Gastroesophageal sphincter (tissue), 4 donors: ENCODE data around the gene CACNB4. TPM values are rescaled to one million over a fixed set of nuclear protein-coding genes. Genes with fewer than 3 reads are reported as not detected.

Experiments
- ATAC-seq: fragments of 150-250 bp; one replicate; pipeline ENCODE4 v1.9.1; 2016; ENCODE audit warnings: mild to moderate bottlenecking, moderate library complexity
- H3K27ac ChIP-seq, 4 donors: fragments of 200-600 bp; sonication (generic) in 3 of 4; 1 replicate in 3 of 4; 2 replicates in 1 of 4; pipeline ENCODE4 v1.5.1; 2016 to 2019
- H3K27me3 ChIP-seq: fragments of 200-600 bp; sonication (generic); one replicate; pipeline ENCODE4 v1.5.1; 2019
- H3K36me3 ChIP-seq, 2 donors: fragments of 200-600 bp; sonication (generic); one replicate each; pipeline ENCODE4 v1.5.1; 2019; ENCODE audit warnings: control low read depth in 1 of 2
- H3K4me1 ChIP-seq, 3 donors: fragments of 200-600 bp; sonication (generic); 1 replicate in 2 of 3; 2 replicates in 1 of 3; pipeline ENCODE4 v1.5.1; 2016 to 2019; ENCODE audit warnings: control low read depth in 2 of 3
- H3K4me3 ChIP-seq, 2 donors: fragments of 200-600 bp; sonication (generic); one replicate each; pipeline ENCODE4 v1.5.1; 2019; ENCODE audit warnings: mild to moderate bottlenecking in 1 of 2, moderate library complexity in 1 of 2
- H3K9me3 ChIP-seq, 3 donors: fragments of 200-600 bp; sonication (generic); one replicate each; pipeline ENCODE4 v1.5.1; 2017 to 2019; ENCODE audit warnings: control low read depth in 2 of 3
- EP300 ChIP-seq: sonication (generic); formaldehyde crosslinking; IDR thresholded peaks from one replicate; pipeline ENCODE4 v1.6.1; 2017; ENCODE audit warnings: antibody characterized with exemption, mild to moderate bottlenecking
- POLR2A ChIP-seq, 2 donors: fragments of 450-650 bp; IDR thresholded peaks; one replicate each; pipeline ENCODE4 v1.6.1; 2017; ENCODE audit warnings: antibody characterized with exemption in 2 of 2, mild to moderate bottlenecking in 2 of 2, moderate library complexity in 1 of 2
- POLR2AphosphoS5 ChIP-seq: sonication (generic); formaldehyde crosslinking; IDR thresholded peaks from one replicate; pipeline ENCODE4 v1.6.1; 2017; ENCODE audit warnings: antibody characterized with exemption
- WGBS, 2 donors: methylation state at CpG; one replicate each; pipeline ENCODE4 v1.1.5; 2018; ENCODE audit warnings: low coverage in 1 of 2; 5-methylcytosine and 5-hydroxymethylcytosine counted together
- total RNA-seq, 4 donors: library from RNA; depleted of rRNA; stranded (reverse); fragments of >200 nt; gene quantifications; one replicate each; pipeline ENCODE4 v1.1.0, GENCODE V29; 2016
- TF ChIP-seq, protein P1 (sequence below), 4 experiments: fragments of 200-600 bp in 2 of 4; fragments of 450-650 bp in 2 of 4; sonication (generic) in 1 of 4; IDR thresholded peaks; one replicate each; pipeline ENCODE4 v1.5.1; 2017 to 2019; ENCODE audit warnings: antibody characterized with exemption in 4 of 4, mild to moderate bottlenecking in 2 of 4, moderate library complexity in 2 of 4

CACNB4 gene
- total RNA-seq, 4 donors from 2014 or later = 1.4 to 5.4 (median 1.9) TPM

DNA sequence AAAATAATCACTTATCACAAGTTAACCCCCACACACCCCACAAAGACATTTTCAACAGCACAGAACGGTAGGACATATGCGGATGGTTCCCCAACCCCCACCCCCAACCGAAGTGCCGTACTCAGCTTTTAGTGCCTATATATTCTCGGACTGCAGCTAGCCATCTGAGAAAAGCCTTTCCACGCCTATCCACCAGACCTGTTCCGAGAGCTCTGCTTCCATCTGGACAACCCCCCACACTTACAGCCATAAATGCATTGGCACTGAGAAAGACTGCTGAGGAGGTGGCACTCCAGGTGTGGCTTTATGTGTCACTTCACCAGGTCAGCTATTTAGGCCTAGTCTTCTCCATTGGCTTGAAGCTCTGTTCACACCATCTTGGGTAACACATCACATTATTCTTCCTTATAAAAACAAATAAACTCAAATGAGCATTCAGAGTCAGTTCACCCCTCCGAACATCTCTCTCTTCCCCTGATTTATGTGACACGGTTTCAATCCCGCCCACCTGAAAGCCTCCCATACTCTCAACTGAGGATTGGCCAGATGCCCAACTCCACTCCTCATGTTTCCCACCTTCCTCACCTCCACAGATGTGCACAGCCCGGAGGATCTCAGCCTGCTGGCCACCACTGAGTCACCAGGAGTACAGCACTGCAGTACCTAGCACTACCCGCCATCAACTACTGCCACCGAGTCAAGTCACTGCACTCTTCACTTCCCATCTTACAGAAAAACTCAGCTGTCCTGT lies 127.4 kb downstream of the CACNB4 start:
- Histone ChIP-seq H3K4me1 (peaks cover 0 to 6% (median 0%) of the 10 kb centered on the region in 3 donors), H3K4me3 (no peak overlapping the region), H3K27me3 (no peaks in the 10 kb centered on the region), H3K9me3 (no peaks in the 10 kb centered on the region), H3K27ac (no peak overlapping the region), H3K36me3 (no peaks in the 10 kb centered on the region)
- no peak for TF ChIP-seq POLR2AphosphoS5
- no peak for TF ChIP-seq EP300
- TF ChIP-seq, protein P1, sequence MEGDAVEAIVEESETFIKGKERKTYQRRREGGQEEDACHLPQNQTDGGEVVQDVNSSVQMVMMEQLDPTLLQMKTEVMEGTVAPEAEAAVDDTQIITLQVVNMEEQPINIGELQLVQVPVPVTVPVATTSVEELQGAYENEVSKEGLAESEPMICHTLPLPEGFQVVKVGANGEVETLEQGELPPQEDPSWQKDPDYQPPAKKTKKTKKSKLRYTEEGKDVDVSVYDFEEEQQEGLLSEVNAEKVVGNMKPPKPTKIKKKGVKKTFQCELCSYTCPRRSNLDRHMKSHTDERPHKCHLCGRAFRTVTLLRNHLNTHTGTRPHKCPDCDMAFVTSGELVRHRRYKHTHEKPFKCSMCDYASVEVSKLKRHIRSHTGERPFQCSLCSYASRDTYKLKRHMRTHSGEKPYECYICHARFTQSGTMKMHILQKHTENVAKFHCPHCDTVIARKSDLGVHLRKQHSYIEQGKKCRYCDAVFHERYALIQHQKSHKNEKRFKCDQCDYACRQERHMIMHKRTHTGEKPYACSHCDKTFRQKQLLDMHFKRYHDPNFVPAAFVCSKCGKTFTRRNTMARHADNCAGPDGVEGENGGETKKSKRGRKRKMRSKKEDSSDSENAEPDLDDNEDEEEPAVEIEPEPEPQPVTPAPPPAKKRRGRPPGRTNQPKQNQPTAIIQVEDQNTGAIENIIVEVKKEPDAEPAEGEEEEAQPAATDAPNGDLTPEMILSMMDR (IDR thresholded peaks at IDR 0.05) = no peak
- TF ChIP-seq POLR2A (IDR thresholded peaks at IDR 0.05) = no peak
- ATAC-seq = no peak
- 86 to 91% methylated on average over 7 to 10 of the region's 13 CpGs for WGBS, 2 donors

DNA sequence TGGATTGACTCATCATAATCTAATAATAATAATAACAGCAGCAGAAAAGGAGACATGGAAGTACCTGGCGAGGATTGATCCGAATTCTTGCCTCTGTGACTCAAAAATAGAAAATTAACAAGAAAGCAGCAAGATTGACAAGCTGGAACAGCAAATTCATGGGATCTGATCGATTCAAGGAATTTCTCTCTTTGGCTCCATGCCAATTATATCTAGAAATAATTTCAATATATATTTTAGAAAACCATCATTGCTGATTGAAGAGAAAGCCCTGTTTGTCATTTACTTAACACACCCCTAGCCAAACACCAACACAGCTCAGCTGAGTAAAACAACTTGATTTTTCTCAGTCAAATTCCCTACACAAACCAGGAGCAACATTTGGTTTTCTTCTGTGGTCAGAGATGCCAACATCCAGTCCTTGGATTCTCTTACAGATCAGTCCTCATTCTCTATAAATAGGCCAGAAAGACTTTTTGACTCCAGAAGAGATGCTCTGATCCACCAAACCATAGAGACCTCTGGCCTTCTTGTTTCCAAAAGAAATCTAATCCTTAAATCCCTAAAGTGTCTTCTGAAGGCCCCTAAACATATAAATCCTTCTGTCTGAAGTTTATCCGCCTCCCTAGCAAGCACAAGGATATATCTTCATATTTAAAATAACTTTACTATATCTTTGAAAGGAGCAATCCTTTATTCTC lies 129.9 kb downstream of the CACNB4 start:
- WGBS, 2 donors = 93 to 94% methylated on average over 4 of the region's 4 CpGs
- no peak overlapping the region for H3K4me3 ChIP-seq
- H3K4me1 ChIP-seq = peaks cover 0 to 6% (median 0%) of the 10 kb centered on the region in 3 donors

DNA sequence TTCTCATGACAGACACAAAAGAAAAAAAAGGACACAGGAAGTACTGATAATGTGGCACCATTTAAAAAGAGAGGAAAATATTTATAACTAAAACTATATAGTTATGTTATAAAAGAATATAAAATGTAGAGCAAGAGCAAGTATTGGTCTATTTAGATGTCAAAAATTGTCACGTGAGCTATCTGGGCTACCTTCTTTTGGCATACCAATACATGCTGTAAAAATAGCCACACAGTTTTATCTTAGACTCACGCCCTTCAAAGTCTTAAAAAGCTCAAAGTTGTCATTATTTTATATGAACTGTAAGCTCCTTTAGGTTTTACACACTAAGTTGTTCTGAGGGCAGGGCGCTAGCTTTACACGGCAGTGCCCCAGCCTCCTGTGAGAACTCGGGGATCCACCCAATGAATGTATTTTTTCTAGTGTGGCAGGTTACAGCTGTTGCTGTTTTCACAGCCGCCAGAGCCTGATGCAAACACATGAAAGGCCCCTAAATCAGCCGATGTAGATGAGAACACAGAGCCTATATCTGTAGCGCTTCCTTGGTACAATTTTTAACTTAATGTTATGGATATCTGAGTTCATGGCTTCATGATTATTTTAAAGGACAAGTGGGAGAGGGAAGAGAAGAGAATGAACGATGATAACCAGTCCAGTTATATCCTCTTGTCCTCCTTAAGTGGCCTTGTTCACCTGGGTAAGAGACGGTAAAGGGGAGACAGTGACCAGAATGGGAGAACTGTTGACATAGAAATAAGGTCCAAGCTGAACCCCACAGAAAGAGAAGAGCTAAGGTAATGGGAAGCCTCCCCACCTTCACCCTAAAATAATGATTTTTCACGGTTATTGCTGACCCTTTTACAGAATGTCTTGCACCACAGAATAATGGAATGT lies 130.8 kb downstream of the CACNB4 start:
- no peak overlapping the region for H3K4me3 ChIP-seq
- peaks cover 0 to 6% (median 0%) of the 10 kb centered on the region in 3 donors for H3K4me1 ChIP-seq
- no peak for ATAC-seq
- no peaks in the 10 kb centered on the region for H3K27me3 ChIP-seq
- no peak overlapping the region for H3K27ac ChIP-seq
- no peaks in the 10 kb centered on the region for H3K9me3 ChIP-seq
- no peaks in the 10 kb centered on the region for H3K36me3 ChIP-seq
- WGBS, 2 donors = 90 to 92% methylated on average over 8 of the region's 11 CpGs
- TF ChIP-seq POLR2AphosphoS5 = no peak
- no peak for TF ChIP-seq POLR2A (IDR thresholded peaks at IDR 0.05)
- TF ChIP-seq, protein P1 (IDR thresholded peaks at IDR 0.05) = no peak
- TF ChIP-seq EP300 = no peak

More for the DNA sequence above, 129.9 kb downstream of the CACNB4 start:
- no peak for TF ChIP-seq EP300
- TF ChIP-seq POLR2AphosphoS5 = no peak
- no peak for TF ChIP-seq POLR2A (IDR thresholded peaks at IDR 0.05)
- TF ChIP-seq, protein P1 (IDR thresholded peaks at IDR 0.05) = no peak
- Histone ChIP-seq H3K9me3 (no peaks in the 10 kb centered on the region), H3K36me3 (no peaks in the 10 kb centered on the region), H3K27me3 (no peaks in the 10 kb centered on the region), H3K27ac (no peak overlapping the region)
- ATAC-seq = no peak

DNA sequence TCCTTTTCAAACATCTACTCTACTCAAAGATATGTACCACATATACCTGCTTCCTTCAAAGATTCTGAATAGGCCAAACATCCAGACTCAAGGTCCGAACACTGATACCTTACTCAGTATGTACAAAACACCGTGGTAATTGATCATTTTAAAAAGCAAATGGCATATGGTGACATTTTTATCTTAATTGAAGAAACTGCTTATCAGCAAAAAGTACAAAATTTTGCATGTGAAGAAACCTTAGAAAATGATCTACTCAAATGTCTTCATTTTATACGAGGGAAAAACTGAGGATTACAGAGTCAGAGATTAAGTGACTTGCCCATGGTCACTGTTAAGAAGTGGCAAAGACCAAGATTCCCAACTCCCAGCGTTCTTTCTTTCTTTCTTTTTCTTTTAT lies 133.0 kb downstream of the CACNB4 start:
- ATAC-seq = no peak
- H3K9me3 ChIP-seq = no peaks in the 10 kb centered on the region
- no peak overlapping the region for H3K27ac ChIP-seq
- TF ChIP-seq, protein P1 (IDR thresholded peaks at IDR 0.05) = no peak
- TF ChIP-seq EP300 = no peak
- no peak for TF ChIP-seq POLR2A (IDR thresholded peaks at IDR 0.05)
- TF ChIP-seq POLR2AphosphoS5 = no peak
- H3K4me3 ChIP-seq = no peak overlapping the region
- 91 to 95% methylated on average over 4 of the region's 4 CpGs for WGBS, 2 donors
- no peaks in the 10 kb centered on the region for H3K4me1 ChIP-seq
- H3K36me3 ChIP-seq = no peaks in the 10 kb centered on the region
- H3K27me3 ChIP-seq = no peaks in the 10 kb centered on the region
